Gastroesophageal sphincter (tissue), 3 donors: ENCODE data around the gene SMCO4.
A peak's percentile ranks its signal among the peaks of the same experiment; 100 is the strongest.

Experiments used
- POLR2A ChIP-seq, 2 donors: fragments of 450-650 bp; IDR thresholded peaks; one replicate each; pipeline ENCODE4 v1.6.1; 2017; ENCODE audit warnings: antibody characterized with exemption in 2 of 2, mild to moderate bottlenecking in 2 of 2, moderate library complexity in 1 of 2
- POLR2AphosphoS5 ChIP-seq: sonication (generic); formaldehyde crosslinking; IDR thresholded peaks from one replicate; pipeline ENCODE4 v1.6.1; 2017; ENCODE audit warnings: antibody characterized with exemption
- TF ChIP-seq, protein P1 (sequence below), 4 experiments: fragments of 200-600 bp in 2 of 4; fragments of 450-650 bp in 2 of 4; sonication (generic) in 1 of 4; IDR thresholded peaks; one replicate each; pipeline ENCODE4 v1.5.1; 2017 to 2019; ENCODE audit warnings: antibody characterized with exemption in 4 of 4, mild to moderate bottlenecking in 2 of 4, moderate library complexity in 2 of 4

DNA sequence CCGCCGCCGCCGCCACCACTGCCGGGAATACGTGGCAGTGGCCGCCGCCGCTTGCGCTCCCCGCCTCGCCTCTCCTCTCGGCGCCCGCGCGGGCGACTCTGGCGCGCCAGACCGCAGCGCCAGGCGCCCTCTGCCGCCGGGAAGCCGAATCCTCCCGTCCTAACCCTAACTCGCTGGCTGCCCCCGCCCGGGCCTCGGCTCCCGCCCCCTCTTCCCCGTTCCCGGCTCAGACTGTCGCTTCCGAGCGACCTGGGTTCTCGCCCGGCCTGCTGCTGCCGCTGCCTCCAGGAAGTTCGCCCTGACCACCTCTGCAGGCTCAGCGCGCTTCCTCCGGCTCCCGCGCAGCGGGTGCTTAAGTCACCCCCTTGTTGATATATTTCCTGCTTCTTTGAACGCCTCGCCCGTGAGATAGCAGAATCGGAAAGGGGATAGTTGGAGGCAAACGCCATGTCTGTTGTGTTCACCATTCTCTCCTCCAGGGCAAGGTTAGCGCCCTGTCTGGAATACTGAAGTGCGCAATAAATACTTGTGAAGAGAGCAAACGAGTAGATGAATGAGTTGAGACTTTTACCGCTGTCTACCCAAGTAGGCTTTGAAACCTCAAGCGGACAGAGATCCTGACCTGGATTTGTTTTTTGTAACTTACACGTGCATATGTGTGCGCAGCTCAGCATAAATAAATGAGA is at the start of gene SMCO4:
- TF ChIP-seq, protein P1, sequence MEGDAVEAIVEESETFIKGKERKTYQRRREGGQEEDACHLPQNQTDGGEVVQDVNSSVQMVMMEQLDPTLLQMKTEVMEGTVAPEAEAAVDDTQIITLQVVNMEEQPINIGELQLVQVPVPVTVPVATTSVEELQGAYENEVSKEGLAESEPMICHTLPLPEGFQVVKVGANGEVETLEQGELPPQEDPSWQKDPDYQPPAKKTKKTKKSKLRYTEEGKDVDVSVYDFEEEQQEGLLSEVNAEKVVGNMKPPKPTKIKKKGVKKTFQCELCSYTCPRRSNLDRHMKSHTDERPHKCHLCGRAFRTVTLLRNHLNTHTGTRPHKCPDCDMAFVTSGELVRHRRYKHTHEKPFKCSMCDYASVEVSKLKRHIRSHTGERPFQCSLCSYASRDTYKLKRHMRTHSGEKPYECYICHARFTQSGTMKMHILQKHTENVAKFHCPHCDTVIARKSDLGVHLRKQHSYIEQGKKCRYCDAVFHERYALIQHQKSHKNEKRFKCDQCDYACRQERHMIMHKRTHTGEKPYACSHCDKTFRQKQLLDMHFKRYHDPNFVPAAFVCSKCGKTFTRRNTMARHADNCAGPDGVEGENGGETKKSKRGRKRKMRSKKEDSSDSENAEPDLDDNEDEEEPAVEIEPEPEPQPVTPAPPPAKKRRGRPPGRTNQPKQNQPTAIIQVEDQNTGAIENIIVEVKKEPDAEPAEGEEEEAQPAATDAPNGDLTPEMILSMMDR (IDR thresholded peaks at IDR 0.05) = peak; percentile 59 to 85 (median 84)
- TF ChIP-seq POLR2A (IDR thresholded peaks at IDR 0.05) = peak in 1 of 2 donors; percentile 8
- peak; percentile 61 for TF ChIP-seq POLR2AphosphoS5
